Measurements from ENCODE around the gene PRKD1. TPM values are rescaled to one million over a fixed set of nuclear protein-coding genes. Genes with fewer than 3 reads are reported as not detected.
"Not testable (repeated sequence)": the region's sequence is repeated elsewhere in the genome, so short reads cannot be mapped to it uniquely, and the experiment has no call there.

PRKD1 gene
- total RNA-seq, 1 donor from 2014 or later: 6.7 TPM

DNA sequence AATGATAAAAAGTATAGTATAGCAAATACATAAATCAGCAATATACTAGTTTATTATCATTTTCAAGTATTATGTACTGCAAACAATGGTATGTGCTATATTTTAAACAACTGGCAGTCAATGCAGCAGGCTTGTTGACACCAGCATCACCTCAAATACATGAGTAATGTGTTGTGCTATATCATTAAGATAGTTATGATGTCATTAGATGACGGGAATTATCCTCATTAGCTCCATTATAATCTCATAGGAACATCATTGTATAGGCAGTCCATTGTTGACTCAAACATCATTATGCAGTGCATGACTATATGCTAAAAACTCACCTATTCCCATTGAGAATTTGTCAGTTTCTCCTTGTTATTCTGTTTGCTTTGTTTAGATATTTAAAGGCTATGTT, 85.4 kb downstream of the PRKD1 start:
- intact Hi-C loops (cut with micrococcal nuclease): no loop called here
- H3K36me3 Mint-ChIP-seq (ENCODE audit: low read depth): peaks cover 14% of the 10 kb centered on the region
- ChIA-PET CTCF (no interaction called here), POLR2A (no interaction called here)
- no peak for DNase-seq
- peaks cover 22% of the 10 kb centered on the region for H3K9me3 Mint-ChIP-seq
- H3K27me3 Mint-ChIP-seq: no peaks in the 10 kb centered on the region
- H3K4me3 Mint-ChIP-seq: no peak overlapping the region
- H3K4me1 Mint-ChIP-seq: peaks cover 12% of the 10 kb centered on the region
- TF ChIP-seq, protein P1, sequence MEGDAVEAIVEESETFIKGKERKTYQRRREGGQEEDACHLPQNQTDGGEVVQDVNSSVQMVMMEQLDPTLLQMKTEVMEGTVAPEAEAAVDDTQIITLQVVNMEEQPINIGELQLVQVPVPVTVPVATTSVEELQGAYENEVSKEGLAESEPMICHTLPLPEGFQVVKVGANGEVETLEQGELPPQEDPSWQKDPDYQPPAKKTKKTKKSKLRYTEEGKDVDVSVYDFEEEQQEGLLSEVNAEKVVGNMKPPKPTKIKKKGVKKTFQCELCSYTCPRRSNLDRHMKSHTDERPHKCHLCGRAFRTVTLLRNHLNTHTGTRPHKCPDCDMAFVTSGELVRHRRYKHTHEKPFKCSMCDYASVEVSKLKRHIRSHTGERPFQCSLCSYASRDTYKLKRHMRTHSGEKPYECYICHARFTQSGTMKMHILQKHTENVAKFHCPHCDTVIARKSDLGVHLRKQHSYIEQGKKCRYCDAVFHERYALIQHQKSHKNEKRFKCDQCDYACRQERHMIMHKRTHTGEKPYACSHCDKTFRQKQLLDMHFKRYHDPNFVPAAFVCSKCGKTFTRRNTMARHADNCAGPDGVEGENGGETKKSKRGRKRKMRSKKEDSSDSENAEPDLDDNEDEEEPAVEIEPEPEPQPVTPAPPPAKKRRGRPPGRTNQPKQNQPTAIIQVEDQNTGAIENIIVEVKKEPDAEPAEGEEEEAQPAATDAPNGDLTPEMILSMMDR (IDR thresholded peaks at IDR 0.05): no peak
- H3K27ac Mint-ChIP-seq: no peak overlapping the region
- no peak for ATAC-seq (ENCODE audit: low read depth)

DNA sequence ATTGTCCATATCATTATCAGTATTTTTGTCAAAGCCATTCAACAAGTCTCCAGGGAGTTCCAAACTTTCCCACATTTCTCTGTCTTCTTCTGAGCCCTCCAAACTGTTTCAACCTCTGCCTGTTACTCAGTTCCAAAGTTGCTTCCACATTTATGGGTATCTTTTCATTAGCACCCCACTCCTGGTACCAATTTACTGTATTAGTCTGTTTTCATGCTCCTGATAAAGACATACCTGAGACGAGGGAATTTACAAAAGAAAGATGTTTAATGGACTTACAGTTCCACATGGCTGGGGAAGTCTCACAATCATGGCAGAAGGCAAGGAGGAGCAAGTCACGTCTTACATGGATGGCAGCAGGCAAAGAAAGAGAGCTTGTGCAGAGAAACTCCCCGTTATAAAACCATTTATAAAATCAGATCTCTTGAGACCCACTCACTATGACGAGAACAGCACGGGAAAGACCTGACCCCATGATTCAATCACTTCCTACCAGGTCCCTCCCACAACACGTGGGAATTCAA, 87.2 kb downstream of the PRKD1 start:
- Mint-ChIP-seq H3K36me3 (ENCODE audit: low read depth) (peaks cover 14% of the 10 kb centered on the region), H3K9me3 (peaks cover 22% of the 10 kb centered on the region)
- ATAC-seq (ENCODE audit: low read depth); H3K27ac Mint-ChIP-seq; H3K27me3 Mint-ChIP-seq; CTCF ChIA-PET; intact Hi-C loops (cut with micrococcal nuclease); H3K4me1 Mint-ChIP-seq; H3K4me3 Mint-ChIP-seq; POLR2A ChIA-PET; DNase-seq: not testable (repeated sequence)

DNA sequence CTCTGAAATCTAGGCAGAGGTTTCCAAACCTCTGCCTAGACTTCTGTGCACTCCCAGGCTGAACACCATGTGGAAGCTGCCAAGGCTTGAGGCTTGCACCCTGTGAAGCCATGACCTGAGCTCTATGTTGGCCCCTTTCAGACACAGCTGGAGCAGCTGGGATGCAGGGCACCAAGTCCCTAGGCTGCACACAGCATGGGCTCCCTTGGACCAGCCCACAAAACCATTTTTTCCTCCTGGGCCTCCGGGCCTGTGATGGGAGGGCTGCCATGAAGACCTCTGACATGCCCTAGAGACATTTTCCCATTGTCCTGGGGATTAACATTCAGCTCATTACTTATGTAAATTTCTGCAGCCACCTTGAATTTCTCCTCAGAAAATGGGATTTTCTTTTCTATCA, 88.0 kb downstream of the PRKD1 start:
- DNase-seq; ATAC-seq (ENCODE audit: low read depth); H3K27me3 Mint-ChIP-seq; CTCF ChIA-PET; POLR2A ChIA-PET; intact Hi-C loops (cut with micrococcal nuclease); H3K27ac Mint-ChIP-seq; H3K4me3 Mint-ChIP-seq; H3K4me1 Mint-ChIP-seq: not testable (repeated sequence)
- H3K9me3 Mint-ChIP-seq: peaks cover 22% of the 10 kb centered on the region
- peaks cover 14% of the 10 kb centered on the region for H3K36me3 Mint-ChIP-seq (ENCODE audit: low read depth)

DNA sequence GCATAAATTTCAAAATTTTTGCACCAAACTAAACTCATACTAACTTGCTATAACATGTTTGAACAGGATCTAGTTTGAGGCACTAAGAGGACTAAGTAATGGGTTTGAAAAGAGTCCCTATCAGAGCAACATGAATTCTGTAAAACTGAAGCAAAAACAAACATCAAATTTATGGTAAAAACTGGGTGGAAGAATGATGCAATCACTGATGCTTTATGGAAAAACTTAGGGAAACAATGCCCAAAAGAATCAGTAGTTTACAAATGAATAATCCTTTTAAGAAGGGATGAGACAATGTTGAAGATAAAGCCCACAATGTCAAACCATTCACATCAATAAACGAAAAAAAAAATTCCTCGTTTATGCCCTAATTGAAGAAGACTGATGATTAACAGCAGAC, 88.9 kb downstream of the PRKD1 start:
- peaks cover 22% of the 10 kb centered on the region for H3K9me3 Mint-ChIP-seq
- TF ChIP-seq, protein P1 (IDR thresholded peaks at IDR 0.05): no peak
- H3K4me3 Mint-ChIP-seq: no peak overlapping the region
- H3K4me1 Mint-ChIP-seq: no peaks in the 10 kb centered on the region
- CTCF ChIA-PET: no interaction called here
- no peak for DNase-seq
- no peak overlapping the region for H3K27ac Mint-ChIP-seq
- H3K36me3 Mint-ChIP-seq (ENCODE audit: low read depth): peaks cover 14% of the 10 kb centered on the region
- POLR2A ChIA-PET: no interaction called here
- intact Hi-C loops (cut with micrococcal nuclease): no loop called here
- no peak for ATAC-seq (ENCODE audit: low read depth)
- no peaks in the 10 kb centered on the region for H3K27me3 Mint-ChIP-seq

DNA sequence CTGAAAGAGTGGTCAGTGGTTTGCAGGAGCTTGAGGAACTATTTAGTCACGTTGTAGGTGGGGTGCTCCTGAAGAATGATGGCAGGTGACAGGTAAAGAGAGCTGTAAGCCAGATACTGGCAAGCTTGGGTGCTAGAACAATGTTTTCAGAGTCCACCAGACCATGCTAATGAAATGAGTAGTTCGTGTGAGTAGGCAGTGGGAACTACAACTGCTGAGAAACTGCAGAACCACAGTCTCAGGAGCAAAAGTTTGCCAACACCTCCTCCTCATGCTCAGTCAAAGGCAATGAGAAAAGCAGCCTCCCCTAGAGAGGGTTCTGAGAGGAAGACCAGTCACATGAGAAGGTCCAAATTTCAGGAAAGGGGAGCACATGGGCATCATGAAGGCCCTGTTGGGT, 91.3 kb downstream of the PRKD1 start:
- TF ChIP-seq, protein P1 (IDR thresholded peaks at IDR 0.05): no peak
- H3K27me3 Mint-ChIP-seq: no peaks in the 10 kb centered on the region
- ChIA-PET POLR2A (no interaction called here), CTCF (no interaction called here)
- DNase-seq (no peak), ATAC-seq (ENCODE audit: low read depth) (no peak)
- intact Hi-C loops (cut with micrococcal nuclease): no loop called here
- peaks cover 2% of the 10 kb centered on the region for H3K4me1 Mint-ChIP-seq
- no peak overlapping the region for H3K4me3 Mint-ChIP-seq
- peaks cover 14% of the 10 kb centered on the region for H3K36me3 Mint-ChIP-seq (ENCODE audit: low read depth)
- H3K9me3 Mint-ChIP-seq: peaks cover 22% of the 10 kb centered on the region
- H3K27ac Mint-ChIP-seq: no peak overlapping the region

DNA sequence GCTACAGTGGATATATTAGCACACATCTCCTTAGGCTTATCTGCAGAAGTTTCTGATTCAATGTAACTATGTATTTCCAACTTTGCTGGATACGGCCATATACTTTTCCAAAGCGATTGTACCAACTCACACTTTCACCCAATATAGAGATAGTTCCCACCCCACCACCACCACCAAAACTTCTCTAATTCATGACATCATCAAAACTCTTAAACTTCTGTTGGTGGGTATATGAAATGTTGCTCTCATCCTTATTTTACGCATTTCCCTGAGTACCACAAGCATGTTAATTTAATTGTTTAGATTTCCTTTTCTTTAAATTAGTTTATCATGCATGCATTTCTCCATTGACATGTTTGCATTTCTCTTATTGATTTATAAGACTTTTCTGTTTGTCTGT, 95.6 kb downstream of the PRKD1 start:
- POLR2A ChIA-PET: no interaction called here
- TF ChIP-seq, protein P1 (IDR thresholded peaks at IDR 0.05): no peak
- CTCF ChIA-PET: no interaction called here

More for the DNA sequence above, 95.6 kb downstream of the PRKD1 start:
- Mint-ChIP-seq H3K36me3 (ENCODE audit: low read depth) (no peaks in the 10 kb centered on the region), H3K4me1 (peaks cover 2% of the 10 kb centered on the region), H3K9me3 (no peaks in the 10 kb centered on the region), H3K4me3 (no peak overlapping the region), H3K27me3 (no peaks in the 10 kb centered on the region), H3K27ac (no peak overlapping the region)
- DNase-seq (no peak), ATAC-seq (ENCODE audit: low read depth) (no peak)
- intact Hi-C loops (cut with micrococcal nuclease): no loop called here

All from activated B cell treated with CpG ODN at 0.5 μM for 24 hours (primary cell).